Keratinocyte (primary cell): ENCODE measurements around the gene RAB11A.

ENCODE experiments used
- EZH2 ChIP-seq: IDR thresholded peaks from one replicate; pipeline ENCODE4 v1.6.1; 2012; ENCODE audit warnings: inconsistent platforms, mild to moderate bottlenecking, low read length, moderate library complexity
- TF ChIP-seq, protein P1 (sequence below), 3 experiments: IDR thresholded peaks in 1 of 3; conservative IDR thresholded peaks in 1 of 3; optimal IDR thresholded peaks in 1 of 3; 2 replicates in 2 of 3; 3 replicates in 1 of 3; pipeline versions ENCODE3 to v1.5.1; 2011; ENCODE audit warnings: low read length in 3 of 3, mild to moderate bottlenecking in 3 of 3, moderate library complexity in 2 of 3, control low read depth in 1 of 3, inconsistent platforms in 1 of 3; ENCODE audit not compliant: insufficient read depth in 2 of 3; ENCODE audit errors: extremely low read depth in 1 of 3

DNA sequence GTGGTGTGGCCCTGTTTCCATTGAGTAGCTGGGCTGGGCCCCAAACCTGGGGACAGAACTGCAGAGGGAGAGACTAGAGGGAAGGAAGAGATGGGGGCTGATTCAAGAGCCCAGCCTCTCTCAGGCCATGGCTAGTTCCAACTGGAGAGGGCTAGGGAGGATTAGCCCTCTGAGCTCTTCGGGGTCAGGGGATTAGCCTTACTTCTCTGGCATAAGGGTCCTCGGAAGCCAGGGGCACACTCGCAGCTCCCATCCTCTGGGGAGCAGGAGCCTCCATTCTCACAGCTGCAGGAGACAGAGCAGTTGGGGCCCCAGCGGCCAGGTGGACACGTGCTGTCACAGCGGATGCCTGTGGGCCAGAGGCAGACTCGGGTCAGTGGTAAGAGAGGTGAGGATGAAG, 53.3 kb downstream of the RAB11A start:
- TF ChIP-seq, protein P1, sequence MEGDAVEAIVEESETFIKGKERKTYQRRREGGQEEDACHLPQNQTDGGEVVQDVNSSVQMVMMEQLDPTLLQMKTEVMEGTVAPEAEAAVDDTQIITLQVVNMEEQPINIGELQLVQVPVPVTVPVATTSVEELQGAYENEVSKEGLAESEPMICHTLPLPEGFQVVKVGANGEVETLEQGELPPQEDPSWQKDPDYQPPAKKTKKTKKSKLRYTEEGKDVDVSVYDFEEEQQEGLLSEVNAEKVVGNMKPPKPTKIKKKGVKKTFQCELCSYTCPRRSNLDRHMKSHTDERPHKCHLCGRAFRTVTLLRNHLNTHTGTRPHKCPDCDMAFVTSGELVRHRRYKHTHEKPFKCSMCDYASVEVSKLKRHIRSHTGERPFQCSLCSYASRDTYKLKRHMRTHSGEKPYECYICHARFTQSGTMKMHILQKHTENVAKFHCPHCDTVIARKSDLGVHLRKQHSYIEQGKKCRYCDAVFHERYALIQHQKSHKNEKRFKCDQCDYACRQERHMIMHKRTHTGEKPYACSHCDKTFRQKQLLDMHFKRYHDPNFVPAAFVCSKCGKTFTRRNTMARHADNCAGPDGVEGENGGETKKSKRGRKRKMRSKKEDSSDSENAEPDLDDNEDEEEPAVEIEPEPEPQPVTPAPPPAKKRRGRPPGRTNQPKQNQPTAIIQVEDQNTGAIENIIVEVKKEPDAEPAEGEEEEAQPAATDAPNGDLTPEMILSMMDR (optimal IDR thresholded peaks at IDR 0.05 in 1 of 3, IDR thresholded peaks at IDR 0.05 in 1 of 3, conservative IDR thresholded peaks at IDR 0.05 in 1 of 3; ENCODE audit: extremely low read depth in 1 of 3, insufficient read depth in 2 of 3, low read length in 3 of 3), result no peak
- no peak for TF ChIP-seq EZH2
